HEK293 (cell line): ENCODE data around the gene SHISAL1.

Experiments used
- CTCF ChIA-PET: fragments of 350-600 bp; formaldehyde crosslinking; extraction: SDS; loops from one replicate; lab custom pipeline; 2021; ENCODE audit warnings: antibody characterized with exemption; lab: Yijun Ruan, JAX
- POLR2A ChIA-PET: fragments of 300-600 bp; formaldehyde crosslinking; extraction: SDS; loops from one replicate; lab custom pipeline; 2020; ENCODE audit warnings: antibody characterized with exemption, inconsistent platforms; lab: Yijun Ruan, JAX
- H3K27ac ChIP-seq: fragments of 200-500 bp; sonication (Bioruptor generic); 2 replicates; pipeline ENCODE4 v1.5.1; 2014; ENCODE audit warnings: low read depth, low read length, control low read depth, inconsistent platforms; ENCODE audit errors: extremely low read depth
- H3K36me3 ChIP-seq, 2 experiments: fragments of 200-500 bp in 1 of 2; sonication (Bioruptor generic) in 1 of 2; 1 replicate in 1 of 2; 2 replicates in 1 of 2; pipeline ENCODE4 v1.5.1; 2014 to 2017; ENCODE audit warnings: inconsistent platforms in 2 of 2, low read length in 2 of 2; ENCODE audit not compliant: control insufficient read depth in 2 of 2, insufficient read depth in 1 of 2
- H3K4me1 ChIP-seq: fragments of 200-500 bp; sonication (Bioruptor generic); 2 replicates; pipeline ENCODE4 v1.5.1; 2014; ENCODE audit warnings: mild to moderate bottlenecking, low read length, inconsistent platforms; ENCODE audit not compliant: control insufficient read depth, insufficient read depth
- H3K4me3 ChIP-seq: 2 replicates; pipeline ENCODE4 v1.5.1; 2011; ENCODE audit warnings: low read depth, mild to moderate bottlenecking, control low read depth, low read length, moderate library complexity
- H3K9me3 ChIP-seq: fragments of 200-500 bp; sonication (Bioruptor generic); 2 replicates; pipeline ENCODE4 v1.5.1; 2014; ENCODE audit warnings: low read depth, low read length, inconsistent platforms; ENCODE audit not compliant: control insufficient read depth, insufficient read depth
- HOXA7 ChIP-seq: sonication (generic); formaldehyde crosslinking; IDR thresholded peaks from 2 replicates; pipeline ENCODE4 v1.8.1; 2022; ENCODE audit warnings: missing genetic modification reagents, borderline replicate concordance
- KLF16 ChIP-seq: fragments of 450-650 bp; formaldehyde crosslinking; IDR thresholded peaks from 2 replicates; pipeline ENCODE4 v1.5.1; 2017; ENCODE audit warnings: missing biosample characterization, missing genetic modification characterization
- MYNN ChIP-seq: fragments of 450-650 bp; formaldehyde crosslinking; IDR thresholded peaks from 2 replicates; pipeline ENCODE4 v1.5.1; 2016; ENCODE audit warnings: missing biosample characterization, missing genetic modification characterization, borderline replicate concordance
- ZBTB17 ChIP-seq: fragments of 450-650 bp; formaldehyde crosslinking; IDR thresholded peaks from 2 replicates; pipeline ENCODE4 v1.5.1; 2016; ENCODE audit warnings: missing biosample characterization, missing genetic modification characterization
- ZNF114 ChIP-seq: fragments of 450-650 bp; formaldehyde crosslinking; IDR thresholded peaks from 2 replicates; pipeline ENCODE4 v1.5.0; 2017; ENCODE audit warnings: missing biosample characterization, missing genetic modification characterization
- ZNF211 ChIP-seq: fragments of 450-650 bp; formaldehyde crosslinking; IDR thresholded peaks from 2 replicates; pipeline ENCODE4 v1.5.1; 2016; ENCODE audit warnings: low read depth, missing biosample characterization, missing genetic modification characterization
- ZNF433 ChIP-seq: fragments of 450-650 bp; formaldehyde crosslinking; IDR thresholded peaks from 2 replicates; pipeline ENCODE4 v1.5.1; 2016; ENCODE audit warnings: missing biosample characterization, missing genetic modification characterization, low read depth
- ZNF521 ChIP-seq: fragments of 450-650 bp; formaldehyde crosslinking; IDR thresholded peaks from 2 replicates; pipeline ENCODE4 v1.5.1; 2017; ENCODE audit warnings: missing biosample characterization, mild to moderate bottlenecking, missing genetic modification characterization
- ZNF549 ChIP-seq: fragments of 450-650 bp; IDR thresholded peaks from 2 replicates; pipeline ENCODE4 v1.5.1; 2018; ENCODE audit warnings: missing biosample characterization, missing genetic modification characterization, mild to moderate bottlenecking, inconsistent platforms, moderate library complexity
- ZNF571 ChIP-seq: fragments of 450-650 bp; formaldehyde crosslinking; IDR thresholded peaks from 2 replicates; pipeline ENCODE4 v1.5.0; 2017; ENCODE audit warnings: missing biosample characterization, missing genetic modification characterization
- ZNF600 ChIP-seq: fragments of 450-650 bp; formaldehyde crosslinking; IDR thresholded peaks from 2 replicates; pipeline ENCODE4 v1.5.1; 2016; ENCODE audit warnings: missing biosample characterization, missing genetic modification characterization
- ZNF654 ChIP-seq: fragments of 450-650 bp; formaldehyde crosslinking; IDR thresholded peaks from 2 replicates; pipeline ENCODE4 v1.5.1; 2016; ENCODE audit warnings: low read depth, missing biosample characterization, missing genetic modification characterization
- ZNF768 ChIP-seq: fragments of 450-650 bp; formaldehyde crosslinking; IDR thresholded peaks from 2 replicates; pipeline ENCODE4 v1.5.1; 2018; ENCODE audit warnings: missing biosample characterization, mild to moderate bottlenecking, missing genetic modification characterization
- ZNF837 ChIP-seq: fragments of 450-650 bp; formaldehyde crosslinking; IDR thresholded peaks from 2 replicates; pipeline ENCODE4 v1.5.1; 2016; ENCODE audit warnings: missing biosample characterization, missing genetic modification characterization
- ZNF843 ChIP-seq: fragments of 450-650 bp; formaldehyde crosslinking; IDR thresholded peaks from 2 replicates; pipeline ENCODE4 v1.5.1; 2016; ENCODE audit warnings: missing biosample characterization, missing genetic modification characterization
- ZSCAN16 ChIP-seq: fragments of 450-650 bp; formaldehyde crosslinking; IDR thresholded peaks from 2 replicates; pipeline ENCODE4 v1.5.1; 2016; ENCODE audit warnings: missing biosample characterization, missing genetic modification characterization
- ZSCAN30 ChIP-seq: fragments of 450-650 bp; IDR thresholded peaks from 2 replicates; pipeline ENCODE4 v1.5.1; 2018; ENCODE audit warnings: missing biosample characterization, mild to moderate bottlenecking, missing genetic modification characterization, moderate library complexity
- TF ChIP-seq, protein P1 (sequence below): fragments of 450-650 bp; formaldehyde crosslinking; IDR thresholded peaks from 2 replicates; pipeline ENCODE4 v1.5.0; 2017; ENCODE audit warnings: missing biosample characterization, missing genetic modification characterization, borderline replicate concordance
- TF ChIP-seq, protein P2 (sequence below): fragments of 450-650 bp; formaldehyde crosslinking; IDR thresholded peaks from 2 replicates; pipeline ENCODE4 v1.5.1; 2016; ENCODE audit warnings: missing biosample characterization, missing genetic modification characterization, low read depth
- TF ChIP-seq, protein P3 (sequence below): fragments of 450-650 bp; formaldehyde crosslinking; IDR thresholded peaks from 2 replicates; pipeline ENCODE4; 2016; ENCODE audit warnings: missing biosample characterization, missing genetic modification characterization

Gene SHISAL1

DNA sequence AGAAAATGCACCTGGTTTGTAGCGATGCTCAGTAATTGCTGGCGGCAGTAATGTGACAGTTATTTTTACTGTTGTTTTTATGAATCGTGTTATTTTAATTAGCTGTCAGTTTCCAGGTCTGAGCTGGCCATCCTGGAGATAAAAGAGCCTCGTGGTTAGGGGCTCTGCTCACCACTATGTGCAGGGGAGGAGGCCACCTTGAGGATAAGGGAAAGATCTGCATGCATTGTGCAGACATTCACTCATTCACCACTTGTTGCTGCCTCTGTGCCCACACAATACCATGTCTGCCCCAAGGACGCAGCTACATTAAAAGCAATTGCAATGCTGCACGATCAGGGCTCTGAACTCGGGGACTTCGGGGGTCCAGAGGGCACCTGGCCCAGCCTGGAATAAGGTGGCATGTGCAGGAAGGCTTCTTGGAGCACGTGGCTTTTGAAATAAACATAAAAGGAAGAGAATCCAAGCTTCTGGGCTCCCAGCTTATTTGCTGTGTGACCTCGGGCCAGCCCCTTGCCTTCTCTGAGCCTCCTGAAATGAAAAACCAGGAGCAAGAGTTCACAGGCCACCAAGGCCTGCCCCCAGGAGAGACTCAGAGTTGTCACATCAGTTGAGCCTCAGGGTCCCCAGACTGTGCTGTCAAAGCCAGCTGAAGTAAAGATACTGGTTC is 44.7 kb upstream of the SHISAL1 start:
- no peaks in the 10 kb centered on the region for H3K9me3 ChIP-seq
- CTCF ChIA-PET: interaction anchor here (0.5 to 1.5 kb wide), 9 partner anchors 12 to 364 kb away, joined by 3 to 8 read pairs (median 3); no protein-coding TSS in a partner anchor
- no peak overlapping the region for H3K27ac ChIP-seq
- POLR2A ChIA-PET: no interaction called here
- H3K4me3 ChIP-seq: no peak overlapping the region
- no peaks in the 10 kb centered on the region; the same call in 1 of the 2 replicates for H3K4me1 ChIP-seq
- TF ChIP-seq ZNF654 (tag by site-specific recombination) (peak; percentile 22; the same call in 1 of the 2 replicates), ZNF768 (tag by site-specific recombination) (0 out of 2 replicates have a peak, but pooled peaks have one; percentile 16), ZSCAN16 (tag by site-specific recombination) (peak; percentile 91), ZNF211 (no peak), ZSCAN30 (tag by site-specific recombination) (no peak)
- no peaks in the 10 kb centered on the region for H3K36me3 ChIP-seq

DNA sequence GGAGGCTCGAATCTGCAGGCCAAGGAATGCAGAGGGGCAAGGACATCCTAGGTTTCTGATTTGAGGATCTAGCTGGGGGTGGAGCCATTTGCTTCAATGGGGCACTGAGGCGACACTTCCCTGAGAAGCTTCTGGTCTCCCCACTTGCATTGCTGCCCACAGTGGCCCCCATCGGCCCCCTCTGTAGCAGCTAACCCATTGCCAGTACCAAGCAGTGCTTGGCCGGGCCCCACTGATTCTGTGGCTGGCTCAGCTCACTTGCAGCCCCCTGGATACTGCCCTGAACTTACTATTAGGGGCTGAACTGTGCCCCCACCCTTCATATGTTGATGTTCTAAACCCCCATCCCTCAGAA is 42.9 kb upstream of the SHISAL1 start:
- no peak overlapping the region for H3K4me3 ChIP-seq
- CTCF ChIA-PET: interaction anchor here (0.7 to 1.2 kb wide), 2 partner anchors 313 to 362 kb away, joined by 3 to 5 read pairs; no protein-coding TSS in a partner anchor
- TF ChIP-seq ZNF549 (no peak), KLF16 (tag by site-specific recombination) (no peak), MYNN (tag by site-specific recombination) (no peak), HOXA7 (no peak), ZNF433 (tag by site-specific recombination) (no peak), ZBTB17 (tag by site-specific recombination) (no peak), ZNF571 (tag by site-specific recombination) (no peak), ZNF843 (tag by site-specific recombination) (no peak), ZNF654 (tag by site-specific recombination) (no peak), ZNF521 (tag by site-specific recombination) (no peak), ZNF600 (tag by site-specific recombination) (no peak), ZNF114 (no peak), ZNF837 (tag by site-specific recombination) (no peak)
- TF ChIP-seq, protein P1, sequence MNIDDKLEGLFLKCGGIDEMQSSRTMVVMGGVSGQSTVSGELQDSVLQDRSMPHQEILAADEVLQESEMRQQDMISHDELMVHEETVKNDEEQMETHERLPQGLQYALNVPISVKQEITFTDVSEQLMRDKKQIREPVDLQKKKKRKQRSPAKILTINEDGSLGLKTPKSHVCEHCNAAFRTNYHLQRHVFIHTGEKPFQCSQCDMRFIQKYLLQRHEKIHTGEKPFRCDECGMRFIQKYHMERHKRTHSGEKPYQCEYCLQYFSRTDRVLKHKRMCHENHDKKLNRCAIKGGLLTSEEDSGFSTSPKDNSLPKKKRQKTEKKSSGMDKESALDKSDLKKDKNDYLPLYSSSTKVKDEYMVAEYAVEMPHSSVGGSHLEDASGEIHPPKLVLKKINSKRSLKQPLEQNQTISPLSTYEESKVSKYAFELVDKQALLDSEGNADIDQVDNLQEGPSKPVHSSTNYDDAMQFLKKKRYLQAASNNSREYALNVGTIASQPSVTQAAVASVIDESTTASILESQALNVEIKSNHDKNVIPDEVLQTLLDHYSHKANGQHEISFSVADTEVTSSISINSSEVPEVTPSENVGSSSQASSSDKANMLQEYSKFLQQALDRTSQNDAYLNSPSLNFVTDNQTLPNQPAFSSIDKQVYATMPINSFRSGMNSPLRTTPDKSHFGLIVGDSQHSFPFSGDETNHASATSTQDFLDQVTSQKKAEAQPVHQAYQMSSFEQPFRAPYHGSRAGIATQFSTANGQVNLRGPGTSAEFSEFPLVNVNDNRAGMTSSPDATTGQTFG (tag by site-specific recombination): no peak
- TF ChIP-seq, protein P2, sequence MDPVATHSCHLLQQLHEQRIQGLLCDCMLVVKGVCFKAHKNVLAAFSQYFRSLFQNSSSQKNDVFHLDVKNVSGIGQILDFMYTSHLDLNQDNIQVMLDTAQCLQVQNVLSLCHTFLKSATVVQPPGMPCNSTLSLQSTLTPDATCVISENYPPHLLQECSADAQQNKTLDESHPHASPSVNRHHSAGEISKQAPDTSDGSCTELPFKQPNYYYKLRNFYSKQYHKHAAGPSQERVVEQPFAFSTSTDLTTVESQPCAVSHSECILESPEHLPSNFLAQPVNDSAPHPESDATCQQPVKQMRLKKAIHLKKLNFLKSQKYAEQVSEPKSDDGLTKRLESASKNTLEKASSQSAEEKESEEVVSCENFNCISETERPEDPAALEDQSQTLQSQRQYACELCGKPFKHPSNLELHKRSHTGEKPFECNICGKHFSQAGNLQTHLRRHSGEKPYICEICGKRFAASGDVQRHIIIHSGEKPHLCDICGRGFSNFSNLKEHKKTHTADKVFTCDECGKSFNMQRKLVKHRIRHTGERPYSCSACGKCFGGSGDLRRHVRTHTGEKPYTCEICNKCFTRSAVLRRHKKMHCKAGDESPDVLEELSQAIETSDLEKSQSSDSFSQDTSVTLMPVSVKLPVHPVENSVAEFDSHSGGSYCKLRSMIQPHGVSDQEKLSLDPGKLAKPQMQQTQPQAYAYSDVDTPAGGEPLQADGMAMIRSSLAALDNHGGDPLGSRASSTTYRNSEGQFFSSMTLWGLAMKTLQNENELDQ (tag by site-specific recombination): no peak
- TF ChIP-seq, protein P3, sequence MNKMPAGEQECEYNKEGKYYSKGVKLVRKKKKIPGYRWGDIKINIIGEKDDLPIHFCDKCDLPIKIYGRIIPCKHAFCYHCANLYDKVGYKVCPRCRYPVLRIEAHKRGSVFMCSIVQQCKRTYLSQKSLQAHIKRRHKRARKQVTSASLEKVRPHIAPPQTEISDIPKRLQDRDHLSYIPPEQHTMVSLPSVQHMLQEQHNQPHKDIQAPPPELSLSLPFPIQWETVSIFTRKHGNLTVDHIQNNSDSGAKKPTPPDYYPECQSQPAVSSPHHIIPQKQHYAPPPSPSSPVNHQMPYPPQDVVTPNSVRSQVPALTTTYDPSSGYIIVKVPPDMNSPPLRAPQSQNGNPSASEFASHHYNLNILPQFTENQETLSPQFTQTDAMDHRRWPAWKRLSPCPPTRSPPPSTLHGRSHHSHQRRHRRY (tag by site-specific recombination): no peak
- H3K27ac ChIP-seq: no peak overlapping the region
- POLR2A ChIA-PET: no interaction called here
- H3K36me3 ChIP-seq: no peaks in the 10 kb centered on the region
- H3K4me1 ChIP-seq: peaks cover 4% of the 10 kb centered on the region
- H3K9me3 ChIP-seq: no peaks in the 10 kb centered on the region
